Heart left ventricle (tissue), 16 donors: ENCODE measurements around the gene ZNF185. TPM values are rescaled to one million over a fixed set of nuclear protein-coding genes. Genes with fewer than 3 reads are reported as not detected.

ENCODE experiments used
- ATAC-seq, 4 donors: fragments of 200-7000 bp; cut with Tn5 transposase; one replicate each; pipeline ENCODE4 v1.9.1; 2020 to 2022; ENCODE audit warnings: moderate library complexity in 4 of 4, mild to moderate bottlenecking in 3 of 4, moderate number of reproducible peaks in 1 of 4
- DNase-seq, 5 donors: peaks; one replicate each; pipeline ENCODE4 v3.0.0-alpha.2; 2020
- H3K27ac ChIP-seq, 12 donors: fragments of 200-600 bp; sonication (generic) in 4 of 12; one replicate each; pipeline versions ENCODE4 v1.5.0 to v1.8.0; 2016 to 2022; ENCODE audit warnings: mild to moderate bottlenecking in 2 of 12
- H3K27me3 ChIP-seq, 9 donors: fragments of 200-600 bp; sonication (generic) in 2 of 9; one replicate each; pipeline versions ENCODE4 v1.5.1 to v1.8.0; 2016 to 2022; ENCODE audit warnings: mild to moderate bottlenecking in 3 of 9
- H3K36me3 ChIP-seq, 9 donors: fragments of 200-600 bp; sonication (generic) in 2 of 9; one replicate each; pipeline versions ENCODE4 v1.5.0 to v1.8.0; 2018 to 2022; ENCODE audit warnings: mild to moderate bottlenecking in 2 of 9
- H3K4me1 ChIP-seq, 12 donors: fragments of 200-600 bp; sonication (generic) in 4 of 12; one replicate each; pipeline versions ENCODE4 v1.5.0 to v1.8.0; 2016 to 2022; ENCODE audit warnings: mild to moderate bottlenecking in 3 of 12
- H3K4me3 ChIP-seq, 12 donors: fragments of 200-600 bp; sonication (generic) in 4 of 12; one replicate each; pipeline versions ENCODE4 v1.5.0 to v1.8.0; 2017 to 2022; ENCODE audit warnings: mild to moderate bottlenecking in 9 of 12, moderate library complexity in 4 of 12
- H3K9me3 ChIP-seq, 12 donors: fragments of 200-600 bp; sonication (generic) in 4 of 12; one replicate each; pipeline versions ENCODE4 v1.5.0 to v1.8.0; 2016 to 2022; ENCODE audit warnings: mild to moderate bottlenecking in 1 of 12
- CTCF ChIP-seq, 12 donors: fragments of 200-600 bp; sonication (generic) in 4 of 12; IDR thresholded peaks; one replicate each; pipeline versions ENCODE4 v1.5.0 to v1.8.0; 2018 to 2022; ENCODE audit warnings: antibody characterized with exemption in 12 of 12, mild to moderate bottlenecking in 5 of 12
- POLR2A ChIP-seq, 2 donors: fragments of 450-650 bp; IDR thresholded peaks; one replicate each; pipeline ENCODE4 v1.6.1; 2017; ENCODE audit warnings: antibody characterized with exemption in 2 of 2, mild to moderate bottlenecking in 2 of 2, moderate library complexity in 2 of 2
- WGBS, 4 donors: extraction: QIAGEN DNeasy Blood & Tissue Kit in 2 of 4; methylation state at CpG; one replicate each; pipeline versions ENCODE4 v1.1.5 to v1.1.7; 2013 to 2018; 5-methylcytosine and 5-hydroxymethylcytosine counted together
- intact Hi-C, 10 donors: fragments of 100-400 bp; cut with DNase I; formaldehyde crosslinking; loops; one replicate each; pipeline versions ENCODE4 v1.11.1 to v1.14.2; 2022
- long read RNA-seq, 3 donors: library from polyadenylated mRNA; unstranded; transcript quantifications; one replicate each; pipeline ENCODE4 v2.0.0, GENCODE V29; 2020 to 2021
- polyA plus RNA-seq, 2 donors: library from polyadenylated mRNA; stranded (reverse); fragments of 200-250 nt; gene quantifications; one replicate each; pipeline ENCODE4 v1.2.3, GENCODE V29; 2013
- total RNA-seq, 9 donors: library from RNA; depleted of rRNA in 2 of 9; stranded (reverse); fragments of >200 nt in 2 of 9; fragmentation: NEBNext Ultra II Directional in 3 of 9; extraction: Animal tissue kit (Norgen Biotek cat#: 25700) in 3 of 9; gene quantifications; one replicate each; pipeline versions ENCODE4 v1.1.0 to v1.2.4, GENCODE V29; 2016 to 2023
- donor health status: ischemic (EF 13 %, LVEDD 7.1; RV severe dilation, severe dysfunction).
- donor health status: healthy with polysubstance abuse.
- donor health status: DM: no; HTN: yes; CAD: no.
- donor health status: DM: no; HTN: no; CAD: no.
- donor health status: ischemic (EF 25% LVEDD 6.9; RV normal size, moderate dysfunction).
- donor health status: ischemic (EF 25% LVEDD 5.7; RV mildly dilated, moderate dysfunction).
- donor health status: healthy.
- donor health status: DM: yes; HTN: yes; CAD: no.
- donor health status: ischemic (EF 35%, LVEDD 5.7; RV mildly dilated, moderate dysfunction).
- donor health status: nonischemic (EF 11% LVEDD 7.7; RV severe dilation, severe dysfunction).
- donor health status: DM: yes; HTN: yes; CAD: no.
- donor health status: PGD.
- donor health status: ischemic (EF 29% LVEDD 5.4; RV normal size, mild dysfunction).
- donor health status: nonischemic (EF 23%, LVEDD 6.1; RV moderate dilation, normal function).

Gene ZNF185
- 1 to 10 TPM in 7 of 9 donors, under 1 TPM in 2; 0.67 to 7.4 (median 1.9) TPM for total RNA-seq
- under 1 TPM; 0.42 to 0.78 TPM for polyA plus RNA-seq
- long read RNA-seq, donor 1, partial matches to known transcripts = 0 of 1 reads
- long read RNA-seq, donor 1, other reads (novel, unspliced or antisense) = 1 of 1 reads
- long read RNA-seq, donor 2, partial matches to known transcripts = 1 of 2 reads
- long read RNA-seq, donor 2, other reads (novel, unspliced or antisense) = 0 of 2 reads
- long read RNA-seq, donor 3 = 0 reads

GRCh38 chrX:152897222-152898131, at the start of gene ZNF185:
Gene ZNF185, plus strand, starts transcription at chrX:152898067. Its CDS starts 16,423 bp downstream, at chrX:152914490.
- TF ChIP-seq POLR2A (IDR thresholded peaks at IDR 0.05) (no peak), CTCF (IDR thresholded peaks at IDR 0.05) (no peak)
- Histone ChIP-seq H3K27me3 (peaks cover 0 to 41% (median 0%) of the 10 kb centered on the region in 9 donors), H3K4me3 (peak within 1 kb of the TSS in 10 of 12 donors; percentile 12 to 49 (median 35)), H3K4me1 (peaks cover 0 to 4% (median 0%) of the 10 kb centered on the region in 12 donors), H3K36me3 (no peaks in the 10 kb centered on the region), H3K9me3 (no peaks in the 10 kb centered on the region), H3K27ac (no peak within 1 kb of the TSS)
- 12 to 63% (median 25%) methylated on average over 7 to 62 of the region's 64 CpGs for WGBS, 4 donors
- ATAC-seq (peak in 1 of 4 donors; percentile 60), DNase-seq (no peak)
- intact Hi-C loops = no loop called here

- no peak for DNase-seq
- TF ChIP-seq CTCF (IDR thresholded peaks at IDR 0.05) = no peak
- no peak for TF ChIP-seq POLR2A (IDR thresholded peaks at IDR 0.05)
- Histone ChIP-seq H3K4me1 (no peaks in the 10 kb centered on the region), H3K27ac (no peak overlapping the region), H3K27me3 (no peaks in the 10 kb centered on the region), H3K36me3 (peaks cover 0 to 28% (median 6%) of the 10 kb centered on the region in 9 donors), H3K4me3 (no peak overlapping the region), H3K9me3 (no peaks in the 10 kb centered on the region)
- ATAC-seq = no peak
- intact Hi-C loops = no loop called here
- 57 to 70% (median 64%) methylated on average over 2 of the region's 2 CpGs for WGBS, 4 donors
Observed at GRCh38 chrX:152850465-152850864, 47.4 kb upstream of the ZNF185 start.

GRCh38 chrX:152853986-152854385, 43.9 kb upstream of the ZNF185 start:
- no peaks in the 10 kb centered on the region for H3K9me3 ChIP-seq
- no peak for DNase-seq
- no peak for ATAC-seq
- no peak overlapping the region for H3K27ac ChIP-seq
- WGBS, 4 donors = 92 to 99% (median 95%) methylated on average over 7 of the region's 7 CpGs
- no peak overlapping the region for H3K4me3 ChIP-seq
- intact Hi-C loops = no loop called here
- H3K36me3 ChIP-seq = peaks cover 0 to 32% (median 9%) of the 10 kb centered on the region in 9 donors
- H3K4me1 ChIP-seq = no peaks in the 10 kb centered on the region
- TF ChIP-seq POLR2A (IDR thresholded peaks at IDR 0.05) (no peak), CTCF (IDR thresholded peaks at IDR 0.05) (no peak)
- H3K27me3 ChIP-seq = no peaks in the 10 kb centered on the region

GRCh38 chrX:152861116-152861515, 36.8 kb upstream of the ZNF185 start:
- H3K9me3 ChIP-seq = no peaks in the 10 kb centered on the region
- H3K36me3 ChIP-seq = peaks cover 0 to 51% (median 27%) of the 10 kb centered on the region in 9 donors
- H3K4me3 ChIP-seq = no peak overlapping the region
- no peaks in the 10 kb centered on the region for H3K27me3 ChIP-seq
- WGBS, 4 donors = 64 to 87% (median 85%) methylated on average over 3 of the region's 3 CpGs
- no peak overlapping the region for H3K27ac ChIP-seq
- no peaks in the 10 kb centered on the region for H3K4me1 ChIP-seq
- TF ChIP-seq POLR2A (IDR thresholded peaks at IDR 0.05) = no peak
- ATAC-seq (no peak), DNase-seq (no peak)
- intact Hi-C loops = no loop called here
